ENCODE results near the gene CCT8L2.
A peak's percentile ranks its signal among the peaks of the same experiment; 100 is the strongest.
"Not testable (repeated sequence)": the region's sequence is repeated elsewhere in the genome, so short reads cannot be mapped to it uniquely, and the experiment has no call there.

Gene CCT8L2

GRCh38 chr22:16594026-16594425 is 1.4 kb upstream of the CCT8L2 start:
- DNase-seq: peak; percentile 89 to 98
- no CpG with 5 or more reads among the region's 4 CpGs for WGBS (ENCODE audit: extremely low coverage, insufficient coverage, insufficient read length)
- no peak overlapping the region for H3K23ac ChIP-seq (ENCODE audit: low read length)
- H3K4me1 ChIP-seq (ENCODE audit: control insufficient read depth in 1 of 2, insufficient read depth in 2 of 2, low read length in 2 of 2): no peaks in the 10 kb centered on the region
- no peak overlapping the region for H3K9ac ChIP-seq (ENCODE audit: low read length)
- H3K79me2 ChIP-seq (ENCODE audit: control insufficient read depth, insufficient read depth, low read length, poor library complexity): no peaks in the 10 kb centered on the region
- no peak overlapping the region for H2BK120ac ChIP-seq (ENCODE audit: insufficient read depth, low read length, poor library complexity)
- no peak overlapping the region for H4K91ac ChIP-seq (ENCODE audit: low read depth, low read length)
- no peak overlapping the region for H3K4me3 ChIP-seq (ENCODE audit: low read depth, low read length)
- H3K18ac ChIP-seq (ENCODE audit: low read length): no peak overlapping the region
- no peak overlapping the region for H3K27ac ChIP-seq (ENCODE audit: low read depth, low read length)
- H3K27me3 ChIP-seq (ENCODE audit: insufficient read depth, low read length): no peaks in the 10 kb centered on the region
- H2BK5ac ChIP-seq (ENCODE audit: low read depth, low read length, poor library complexity): no peak overlapping the region
- H4K8ac ChIP-seq (ENCODE audit: low read depth, low read length): no peak overlapping the region
- H2AK5ac ChIP-seq (ENCODE audit: low read length): no peak overlapping the region
- H2BK12ac ChIP-seq (ENCODE audit: low read length): no peak overlapping the region
- no peak overlapping the region for H4K12ac ChIP-seq (ENCODE audit: low read depth, low read length)
- H3K36me3 ChIP-seq (ENCODE audit: control insufficient read depth in 1 of 2, insufficient read depth in 2 of 2, low read length in 2 of 2): no peaks in the 10 kb centered on the region
- no peak overlapping the region for H2AFZ ChIP-seq (ENCODE audit: insufficient read depth, low read length, poor library complexity)
- H3K4me2 ChIP-seq (ENCODE audit: low read length): no peak overlapping the region
- peaks cover 25% of the 10 kb centered on the region for H3K9me3 ChIP-seq (ENCODE audit: insufficient read depth, low read depth, low read length)
- no peak overlapping the region for H3K4ac ChIP-seq (ENCODE audit: low read depth, low read length)
- no peaks in the 10 kb centered on the region for H3K79me1 ChIP-seq (ENCODE audit: low read length)
- H3K14ac ChIP-seq (ENCODE audit: low read length): no peak overlapping the region

GRCh38 chr22:16592231-16592630 is 379 bp downstream of the CCT8L2 start:
- not testable (repeated sequence) for H2BK12ac ChIP-seq (ENCODE audit: low read length); H3K9ac ChIP-seq (ENCODE audit: low read length); H4K12ac ChIP-seq (ENCODE audit: low read depth, low read length); H3K4me3 ChIP-seq (ENCODE audit: low read depth, low read length); H3K27me3 ChIP-seq (ENCODE audit: insufficient read depth, low read length); H2BK120ac ChIP-seq (ENCODE audit: insufficient read depth, low read length, poor library complexity); H4K91ac ChIP-seq (ENCODE audit: low read depth, low read length); H3K14ac ChIP-seq (ENCODE audit: low read length); H3K23ac ChIP-seq (ENCODE audit: low read length); H3K4me2 ChIP-seq (ENCODE audit: low read length); H3K79me2 ChIP-seq (ENCODE audit: control insufficient read depth, insufficient read depth, low read length, poor library complexity); H3K18ac ChIP-seq (ENCODE audit: low read length); H2BK5ac ChIP-seq (ENCODE audit: low read depth, low read length, poor library complexity); H3K79me1 ChIP-seq (ENCODE audit: low read length); H3K4me1 ChIP-seq (ENCODE audit: control insufficient read depth in 1 of 2, insufficient read depth in 2 of 2, low read length in 2 of 2); H3K36me3 ChIP-seq (ENCODE audit: control insufficient read depth in 1 of 2, insufficient read depth in 2 of 2, low read length in 2 of 2); H2AK5ac ChIP-seq (ENCODE audit: low read length); H4K8ac ChIP-seq (ENCODE audit: low read depth, low read length); DNase-seq; H3K4ac ChIP-seq (ENCODE audit: low read depth, low read length); H3K27ac ChIP-seq (ENCODE audit: low read depth, low read length); H2AFZ ChIP-seq (ENCODE audit: insufficient read depth, low read length, poor library complexity)
- peaks cover 25% of the 10 kb centered on the region for H3K9me3 ChIP-seq (ENCODE audit: insufficient read depth, low read depth, low read length)
- WGBS (ENCODE audit: extremely low coverage, insufficient coverage, insufficient read length): no CpG with 5 or more reads among the region's 11 CpGs

- H3K4me1 ChIP-seq (ENCODE audit: control insufficient read depth in 1 of 2, insufficient read depth in 2 of 2, low read length in 2 of 2); H2AFZ ChIP-seq (ENCODE audit: insufficient read depth, low read length, poor library complexity); H3K9ac ChIP-seq (ENCODE audit: low read length); H3K36me3 ChIP-seq (ENCODE audit: control insufficient read depth in 1 of 2, insufficient read depth in 2 of 2, low read length in 2 of 2); H2BK12ac ChIP-seq (ENCODE audit: low read length); H4K12ac ChIP-seq (ENCODE audit: low read depth, low read length); H3K79me2 ChIP-seq (ENCODE audit: control insufficient read depth, insufficient read depth, low read length, poor library complexity); H2BK120ac ChIP-seq (ENCODE audit: insufficient read depth, low read length, poor library complexity); H2AK5ac ChIP-seq (ENCODE audit: low read length); H3K79me1 ChIP-seq (ENCODE audit: low read length); H3K14ac ChIP-seq (ENCODE audit: low read length); H4K91ac ChIP-seq (ENCODE audit: low read depth, low read length); H4K8ac ChIP-seq (ENCODE audit: low read depth, low read length); H3K27ac ChIP-seq (ENCODE audit: low read depth, low read length); H3K4me3 ChIP-seq (ENCODE audit: low read depth, low read length); H3K4me2 ChIP-seq (ENCODE audit: low read length); H2BK5ac ChIP-seq (ENCODE audit: low read depth, low read length, poor library complexity); H3K4ac ChIP-seq (ENCODE audit: low read depth, low read length); H3K27me3 ChIP-seq (ENCODE audit: insufficient read depth, low read length); H3K23ac ChIP-seq (ENCODE audit: low read length); H3K18ac ChIP-seq (ENCODE audit: low read length): not testable (repeated sequence)
- H3K9me3 ChIP-seq (ENCODE audit: insufficient read depth, low read depth, low read length): peaks cover 26% of the 10 kb centered on the region
- DNase-seq: peak; percentile 32 to 71
- no CpG with 5 or more reads among the region's 4 CpGs for WGBS (ENCODE audit: extremely low coverage, insufficient coverage, insufficient read length)
These were observed 1.5 kb downstream of the CCT8L2 start for GRCh38 chr22:16591136-16591535.

GRCh38 chr22:16586991-16587390 is 5.6 kb downstream of the CCT8L2 start:
- no peak overlapping the region for H4K91ac ChIP-seq (ENCODE audit: low read depth, low read length)
- no peaks in the 10 kb centered on the region for H3K79me1 ChIP-seq (ENCODE audit: low read length)
- peaks cover 23% of the 10 kb centered on the region for H3K9me3 ChIP-seq (ENCODE audit: insufficient read depth, low read depth, low read length)
- H3K4me3 ChIP-seq (ENCODE audit: low read depth, low read length): no peak overlapping the region
- no peaks in the 10 kb centered on the region for H3K36me3 ChIP-seq (ENCODE audit: control insufficient read depth in 1 of 2, insufficient read depth in 2 of 2, low read length in 2 of 2)
- no peak overlapping the region for H3K27ac ChIP-seq (ENCODE audit: low read depth, low read length)
- H2BK12ac ChIP-seq (ENCODE audit: low read length): no peak overlapping the region
- DNase-seq: no peak
- no peaks in the 10 kb centered on the region for H3K4me1 ChIP-seq (ENCODE audit: control insufficient read depth in 1 of 2, insufficient read depth in 2 of 2, low read length in 2 of 2)
- H3K9ac ChIP-seq (ENCODE audit: low read length): no peak overlapping the region
- H3K4me2 ChIP-seq (ENCODE audit: low read length): no peak overlapping the region
- H3K4ac ChIP-seq (ENCODE audit: low read depth, low read length): no peak overlapping the region
- H2BK120ac ChIP-seq (ENCODE audit: insufficient read depth, low read length, poor library complexity): no peak overlapping the region
- no peaks in the 10 kb centered on the region for H3K79me2 ChIP-seq (ENCODE audit: control insufficient read depth, insufficient read depth, low read length, poor library complexity)
- H2BK5ac ChIP-seq (ENCODE audit: low read depth, low read length, poor library complexity): no peak overlapping the region
- H2AK5ac ChIP-seq (ENCODE audit: low read length): no peak overlapping the region
- no peak overlapping the region for H3K18ac ChIP-seq (ENCODE audit: low read length)
- H4K12ac ChIP-seq (ENCODE audit: low read depth, low read length): no peak overlapping the region
- H3K14ac ChIP-seq (ENCODE audit: low read length): no peak overlapping the region
- no peak overlapping the region for H3K23ac ChIP-seq (ENCODE audit: low read length)
- WGBS (ENCODE audit: extremely low coverage, insufficient coverage, insufficient read length): no CpG with 5 or more reads among the region's 3 CpGs
- no peak overlapping the region for H2AFZ ChIP-seq (ENCODE audit: insufficient read depth, low read length, poor library complexity)
- H4K8ac ChIP-seq (ENCODE audit: low read depth, low read length): no peak overlapping the region
- H3K27me3 ChIP-seq (ENCODE audit: insufficient read depth, low read length): no peaks in the 10 kb centered on the region
